ENCODE data around the gene UBE2Q1.

The UBE2Q1 gene

DNA sequence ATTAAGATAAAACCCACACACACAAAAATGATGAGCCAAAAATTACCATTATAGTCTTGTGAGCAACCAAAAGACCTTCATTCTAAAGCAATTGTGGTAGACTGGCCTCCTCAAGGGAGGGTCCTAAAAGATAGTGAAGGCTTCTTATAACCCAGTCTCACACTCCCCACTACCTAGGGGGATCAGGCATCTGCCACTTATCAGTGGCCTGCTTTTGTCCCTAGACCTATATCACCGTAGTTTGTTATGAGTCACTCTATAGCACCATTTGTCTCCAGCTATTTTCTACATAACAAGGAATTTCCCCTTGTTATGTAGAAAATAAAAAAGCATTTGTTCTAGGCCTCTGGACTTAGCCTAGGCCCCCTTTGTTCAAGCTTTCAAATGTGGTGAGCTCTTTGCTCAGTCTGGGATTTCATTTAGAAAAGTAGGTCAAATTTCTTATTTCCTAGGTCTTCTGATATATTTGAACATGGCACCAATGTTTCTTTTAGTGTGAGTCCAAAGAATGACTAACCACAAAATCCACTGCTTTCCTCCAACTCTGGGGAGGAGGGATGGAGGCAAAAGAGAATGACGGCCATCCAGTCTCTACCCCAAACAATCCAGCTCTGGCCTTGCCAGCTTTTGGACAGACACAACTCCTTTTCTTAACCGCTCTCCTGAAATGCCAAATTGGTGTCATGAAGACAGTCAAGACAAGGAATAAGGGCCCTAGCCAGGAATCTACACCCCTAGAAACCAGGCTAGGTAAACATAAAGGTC, 40.6 kb upstream of the UBE2Q1 start:
- TF ChIP-seq, protein P1, sequence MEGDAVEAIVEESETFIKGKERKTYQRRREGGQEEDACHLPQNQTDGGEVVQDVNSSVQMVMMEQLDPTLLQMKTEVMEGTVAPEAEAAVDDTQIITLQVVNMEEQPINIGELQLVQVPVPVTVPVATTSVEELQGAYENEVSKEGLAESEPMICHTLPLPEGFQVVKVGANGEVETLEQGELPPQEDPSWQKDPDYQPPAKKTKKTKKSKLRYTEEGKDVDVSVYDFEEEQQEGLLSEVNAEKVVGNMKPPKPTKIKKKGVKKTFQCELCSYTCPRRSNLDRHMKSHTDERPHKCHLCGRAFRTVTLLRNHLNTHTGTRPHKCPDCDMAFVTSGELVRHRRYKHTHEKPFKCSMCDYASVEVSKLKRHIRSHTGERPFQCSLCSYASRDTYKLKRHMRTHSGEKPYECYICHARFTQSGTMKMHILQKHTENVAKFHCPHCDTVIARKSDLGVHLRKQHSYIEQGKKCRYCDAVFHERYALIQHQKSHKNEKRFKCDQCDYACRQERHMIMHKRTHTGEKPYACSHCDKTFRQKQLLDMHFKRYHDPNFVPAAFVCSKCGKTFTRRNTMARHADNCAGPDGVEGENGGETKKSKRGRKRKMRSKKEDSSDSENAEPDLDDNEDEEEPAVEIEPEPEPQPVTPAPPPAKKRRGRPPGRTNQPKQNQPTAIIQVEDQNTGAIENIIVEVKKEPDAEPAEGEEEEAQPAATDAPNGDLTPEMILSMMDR (conservative IDR thresholded peaks at IDR 0.05; ENCODE audit: low read depth, low read length), result no peak
- no peak for DNase-seq (ENCODE audit: low read depth)
- no peak overlapping the region for H3K4me3 ChIP-seq (ENCODE audit: low read depth, low read length)

DNA sequence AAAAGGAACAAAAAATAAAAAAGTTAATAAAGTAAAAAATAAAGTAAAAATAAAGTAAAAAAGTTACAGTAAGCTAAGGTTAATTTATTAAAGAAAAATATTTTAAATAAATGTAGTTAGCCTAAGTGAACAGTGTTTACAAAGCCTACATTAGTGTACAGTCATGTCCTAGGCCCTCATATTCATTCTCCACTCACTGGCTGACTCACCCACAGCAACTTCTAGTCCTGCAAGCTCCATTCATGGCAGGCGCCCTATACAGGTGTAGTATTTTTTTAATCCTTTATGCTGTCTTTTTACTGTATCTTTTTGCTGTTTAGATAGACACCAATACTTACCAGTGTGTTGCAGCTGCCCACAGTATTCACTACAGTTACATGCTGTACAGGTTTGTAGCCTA, 37.2 kb upstream of the UBE2Q1 start:
- TF ChIP-seq, protein P1 (conservative IDR thresholded peaks at IDR 0.05; ENCODE audit: low read depth, low read length), result no peak
- H3K4me3 ChIP-seq (ENCODE audit: low read depth, low read length), result no peak overlapping the region
- no peak for DNase-seq (ENCODE audit: low read depth)

DNA sequence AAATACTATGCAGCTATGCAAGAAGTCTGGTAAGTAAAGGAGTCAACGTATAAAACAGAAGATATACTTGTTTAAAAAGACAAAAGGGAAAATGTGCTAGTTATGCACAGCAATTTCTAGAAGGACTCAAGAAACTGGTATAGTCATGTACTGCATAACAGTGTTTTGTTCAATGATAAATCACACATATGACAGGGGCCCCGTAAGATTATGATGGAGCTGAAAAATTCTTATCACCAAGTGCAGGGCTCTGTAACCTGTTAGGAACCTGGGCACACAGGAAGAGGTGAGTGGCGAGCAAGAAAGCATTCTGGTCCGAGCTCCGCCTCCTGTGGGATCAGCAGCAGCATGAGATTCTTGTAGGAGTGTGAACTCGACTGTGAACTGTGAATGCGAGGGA, 36.3 kb upstream of the UBE2Q1 start:
- no peak for DNase-seq (ENCODE audit: low read depth)
- H3K4me3 ChIP-seq (ENCODE audit: low read depth, low read length), result no peak overlapping the region
- TF ChIP-seq, protein P1 (conservative IDR thresholded peaks at IDR 0.05; ENCODE audit: low read depth, low read length), result no peak

GRCh38 chr1:154593390-154593789, 34.9 kb upstream of the UBE2Q1 start:
- H3K4me3 ChIP-seq (ENCODE audit: low read depth, low read length), result no peak overlapping the region
- TF ChIP-seq, protein P1 (conservative IDR thresholded peaks at IDR 0.05; ENCODE audit: low read depth, low read length), result no peak
- no peak for DNase-seq (ENCODE audit: low read depth)

DNA sequence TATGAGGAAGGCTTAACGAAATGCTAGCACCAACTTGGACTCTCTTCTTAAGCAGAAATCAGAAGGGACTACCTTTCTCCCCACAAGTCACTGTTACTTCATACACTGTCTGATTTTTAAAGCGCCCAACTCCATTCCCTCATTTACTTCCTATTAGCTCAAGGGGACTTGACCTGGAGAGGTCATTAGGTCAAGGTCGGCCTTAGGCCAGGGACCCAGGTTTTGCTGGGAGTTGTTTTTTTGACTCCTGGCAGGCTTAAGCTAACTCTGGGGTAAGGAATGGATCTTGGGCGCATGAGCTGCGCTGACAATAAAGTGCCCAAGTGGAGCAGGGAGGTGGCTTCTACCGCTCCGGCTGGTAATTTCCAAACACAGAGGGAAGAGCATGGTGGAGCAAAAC, 32.7 kb upstream of the UBE2Q1 start:
- H3K4me3 ChIP-seq (ENCODE audit: low read depth, low read length), result no peak overlapping the region
- DNase-seq (ENCODE audit: low read depth), result no peak
- TF ChIP-seq, protein P1 (conservative IDR thresholded peaks at IDR 0.05; ENCODE audit: low read depth, low read length), result no peak

DNA sequence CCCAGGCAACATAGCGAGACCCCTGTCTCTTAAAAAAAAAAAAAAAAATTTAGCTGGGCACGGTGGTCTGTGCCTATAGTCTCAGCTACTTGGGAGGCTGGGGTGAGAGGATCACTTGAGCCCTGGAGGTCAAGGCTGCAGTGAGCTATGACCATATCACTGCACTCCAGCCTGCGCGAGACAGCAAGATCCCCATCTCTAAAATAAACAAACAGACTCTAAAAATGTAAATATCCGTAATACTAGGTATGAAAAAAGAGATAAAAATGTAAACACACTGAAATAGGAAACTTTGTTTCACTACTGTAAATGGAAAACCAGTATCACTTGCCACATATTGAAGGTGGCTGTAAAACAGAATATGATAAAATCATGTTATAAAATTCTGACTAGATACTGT, 32.3 kb upstream of the UBE2Q1 start:
- DNase-seq (ENCODE audit: low read depth), result no peak
- TF ChIP-seq, protein P1 (conservative IDR thresholded peaks at IDR 0.05; ENCODE audit: low read depth, low read length), result no peak
- H3K4me3 ChIP-seq (ENCODE audit: low read depth, low read length), result no peak overlapping the region

DNA sequence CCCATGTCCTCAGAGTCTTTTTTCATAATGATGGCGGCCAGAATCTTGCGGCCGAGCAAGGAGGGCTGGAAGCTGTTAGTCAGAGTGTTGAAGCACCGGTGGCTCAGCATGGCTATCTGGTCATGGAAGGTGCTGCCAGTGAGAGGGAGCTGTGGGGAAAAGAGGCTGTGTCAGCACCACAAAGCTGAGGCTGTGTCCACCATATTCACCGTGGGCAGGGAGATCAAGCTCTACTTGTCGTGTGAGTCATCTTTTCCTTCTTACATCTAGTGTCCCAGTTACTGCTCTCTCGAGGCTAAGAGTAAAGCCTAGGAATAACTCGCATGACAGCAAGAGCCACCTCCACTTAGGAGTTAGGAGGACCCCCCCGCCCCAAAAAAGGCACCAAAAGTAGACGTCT, 31.3 kb upstream of the UBE2Q1 start:
- TF ChIP-seq, protein P1 (conservative IDR thresholded peaks at IDR 0.05; ENCODE audit: low read depth, low read length), result no peak
- DNase-seq (ENCODE audit: low read depth), result no peak
- H3K4me3 ChIP-seq (ENCODE audit: low read depth, low read length), result no peak overlapping the region

Measured in choroid plexus epithelial cell (primary cell).